Stimulated activated CD4-positive, alpha-beta T cell treated with anti-CD3 and anti-CD28 coated beads, Interleukin-2, amount 100 ng/mL, for 24 hours (primary cell): ENCODE results near the gene DAG1.

Experiments
- DNase-seq, 2 donors: peaks; one replicate each; pipeline ENCODE4 v3.0.0-alpha.2; 2020

DAG1 gene

GRCh38 chr3:49519296-49519695 is 49.2 kb downstream of the DAG1 start:
- DNase-seq: no peak

DNA sequence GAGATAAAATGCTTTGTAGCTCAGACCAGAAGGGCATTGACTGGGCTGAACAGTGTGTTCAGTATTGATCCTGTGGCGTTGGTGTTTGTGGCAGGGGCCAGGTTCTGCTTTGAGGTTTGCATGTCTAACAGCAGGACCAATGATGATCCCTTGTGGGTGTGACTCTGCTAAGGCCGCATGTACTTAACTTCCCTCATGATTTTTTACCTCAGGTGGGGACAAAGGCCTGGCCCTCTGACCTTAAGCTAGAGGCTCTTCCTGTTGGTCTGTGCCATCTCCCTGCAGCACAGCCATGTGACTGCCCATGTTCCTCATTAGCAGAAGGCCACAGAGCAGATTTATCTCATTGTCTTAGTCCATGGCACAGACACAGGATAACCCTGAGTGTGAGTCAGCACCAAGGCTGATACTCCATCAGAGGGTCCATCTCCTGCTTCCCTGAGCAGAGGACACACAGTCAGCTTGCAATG is 49.9 kb downstream of the DAG1 start:
- no peak for DNase-seq

- DNase-seq: no peak
Measured at GRCh38 chr3:49523756-49524747, 54.0 kb downstream of the DAG1 start.

GRCh38 chr3:49529567-49529966 is 59.5 kb downstream of the DAG1 start:
- no peak for DNase-seq

DNA sequence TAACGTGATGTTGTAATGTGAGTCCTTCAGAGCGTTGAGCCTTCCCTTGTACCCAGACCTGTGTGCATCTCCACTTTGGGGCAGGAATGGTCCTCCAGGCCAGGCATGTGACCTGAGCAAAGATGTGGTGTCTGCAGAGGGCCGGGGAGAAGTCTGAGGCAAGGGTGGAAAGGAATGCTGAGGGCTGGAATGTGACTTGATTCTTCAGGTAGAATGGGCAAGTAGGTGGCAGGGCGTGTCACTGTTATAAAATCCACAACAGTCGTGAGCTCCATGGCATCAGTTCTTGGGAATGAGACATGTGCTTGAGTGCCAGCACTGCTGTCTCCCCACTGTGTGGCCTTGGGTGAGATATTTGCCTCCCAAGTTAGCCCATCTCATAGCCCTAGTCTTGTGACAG is 60.2 kb downstream of the DAG1 start:
- DNase-seq: no peak

GRCh38 chr3:49530701-49531100 is 60.6 kb downstream of the DAG1 start:
- no peak for DNase-seq

- no peak for DNase-seq
Measured at GRCh38 chr3:49531218-49531617, 61.2 kb downstream of the DAG1 start.

DNA sequence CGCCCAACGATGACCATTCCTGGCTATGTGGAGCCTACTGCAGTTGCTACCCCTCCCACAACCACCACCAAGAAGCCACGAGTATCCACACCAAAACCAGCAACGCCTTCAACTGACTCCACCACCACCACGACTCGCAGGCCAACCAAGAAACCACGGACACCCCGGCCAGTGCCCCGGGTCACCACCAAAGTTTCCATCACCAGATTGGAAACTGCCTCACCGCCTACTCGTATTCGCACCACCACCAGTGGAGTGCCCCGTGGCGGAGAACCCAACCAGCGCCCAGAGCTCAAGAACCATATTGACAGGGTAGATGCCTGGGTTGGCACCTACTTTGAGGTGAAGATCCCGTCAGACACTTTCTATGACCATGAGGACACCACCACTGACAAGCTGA is 61.6 kb downstream of the DAG1 start:
- no peak for DNase-seq

GRCh38 chr3:49533031-49533430 is 63.0 kb downstream of the DAG1 start:
- DNase-seq: no peak

- DNase-seq: no peak
Measured at GRCh38 chr3:49533786-49534519, 63.9 kb downstream of the DAG1 start.

GRCh38 chr3:49534581-49535441 is 64.7 kb downstream of the DAG1 start:
- DNase-seq: no peak

- no peak for DNase-seq
Measured at GRCh38 chr3:49535971-49536874, 66.2 kb downstream of the DAG1 start.

GRCh38 chr3:49536875-49537533 is 66.9 kb downstream of the DAG1 start:
- no peak for DNase-seq

GRCh38 chr3:49539659-49540560 is 69.8 kb downstream of the DAG1 start:
- peak; percentile 95 to 96 for DNase-seq

GRCh38 chr3:49552087-49552486 is 82.0 kb downstream of the DAG1 start:
- DNase-seq: no peak

GRCh38 chr3:49553324-49553691 is 83.2 kb downstream of the DAG1 start:
- DNase-seq: no peak

GRCh38 chr3:49553692-49554632 is 83.9 kb downstream of the DAG1 start, which contains the start of gene BSN:
TSS of gene BSN (plus strand) at chr3:49554477. CDS start at chr3:49554603, 126 bp downstream.
- DNase-seq: peak; percentile 90 to 92

DNA sequence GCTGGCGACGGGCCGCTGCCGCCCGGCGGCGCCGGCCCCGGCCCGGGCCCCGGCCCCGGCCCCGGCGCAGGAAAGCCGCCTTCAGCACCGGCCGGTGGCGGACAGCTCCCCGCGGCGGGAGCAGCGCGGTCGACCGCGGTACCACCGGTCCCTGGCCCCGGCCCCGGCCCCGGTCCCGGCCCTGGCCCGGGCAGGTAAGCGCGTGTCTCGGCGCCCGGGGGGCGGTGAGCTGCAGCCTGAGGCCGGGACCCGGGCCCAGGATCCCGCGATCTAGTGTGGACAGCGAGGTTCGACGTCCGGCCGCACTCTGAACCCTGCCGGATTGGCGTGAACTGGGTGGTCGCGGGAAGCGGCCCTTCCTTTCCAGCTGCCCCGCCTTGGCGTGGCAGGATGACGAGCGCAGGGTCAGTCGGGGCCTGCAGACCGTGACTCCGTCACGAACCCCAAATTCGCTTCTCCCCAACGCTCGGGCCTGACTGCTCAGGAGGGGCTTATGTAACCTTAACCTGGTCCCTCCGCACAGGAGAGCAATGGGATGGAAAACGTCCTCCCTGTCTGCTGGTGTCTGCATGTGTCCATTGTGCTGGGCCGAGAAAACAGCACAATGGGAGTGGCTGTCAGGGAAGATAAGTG is 84.7 kb downstream of the DAG1 start:
- DNase-seq: peak; percentile 64 to 70
